ENCODE data around the gene EFCAB7.

DNA sequence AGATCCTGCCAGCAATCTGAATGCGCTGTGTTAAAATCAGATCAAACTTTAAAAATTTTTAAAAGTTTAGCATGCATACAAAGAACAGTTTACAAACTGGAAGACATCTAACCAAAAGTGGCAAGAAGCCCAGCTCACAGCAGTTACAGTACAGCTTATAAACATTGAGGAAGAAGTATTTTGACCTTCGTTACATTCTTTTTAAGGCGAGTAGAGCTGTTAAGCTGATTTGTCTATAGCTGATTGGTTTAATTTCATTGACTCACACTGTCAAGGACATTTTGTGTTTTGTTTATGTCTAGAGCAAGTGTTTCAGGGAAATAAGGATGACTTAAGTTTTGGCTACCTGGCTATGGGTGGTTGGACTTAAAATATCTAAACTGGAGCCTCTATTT is 66.8 kb downstream of the EFCAB7 start:
- TF ChIP-seq, protein P1, sequence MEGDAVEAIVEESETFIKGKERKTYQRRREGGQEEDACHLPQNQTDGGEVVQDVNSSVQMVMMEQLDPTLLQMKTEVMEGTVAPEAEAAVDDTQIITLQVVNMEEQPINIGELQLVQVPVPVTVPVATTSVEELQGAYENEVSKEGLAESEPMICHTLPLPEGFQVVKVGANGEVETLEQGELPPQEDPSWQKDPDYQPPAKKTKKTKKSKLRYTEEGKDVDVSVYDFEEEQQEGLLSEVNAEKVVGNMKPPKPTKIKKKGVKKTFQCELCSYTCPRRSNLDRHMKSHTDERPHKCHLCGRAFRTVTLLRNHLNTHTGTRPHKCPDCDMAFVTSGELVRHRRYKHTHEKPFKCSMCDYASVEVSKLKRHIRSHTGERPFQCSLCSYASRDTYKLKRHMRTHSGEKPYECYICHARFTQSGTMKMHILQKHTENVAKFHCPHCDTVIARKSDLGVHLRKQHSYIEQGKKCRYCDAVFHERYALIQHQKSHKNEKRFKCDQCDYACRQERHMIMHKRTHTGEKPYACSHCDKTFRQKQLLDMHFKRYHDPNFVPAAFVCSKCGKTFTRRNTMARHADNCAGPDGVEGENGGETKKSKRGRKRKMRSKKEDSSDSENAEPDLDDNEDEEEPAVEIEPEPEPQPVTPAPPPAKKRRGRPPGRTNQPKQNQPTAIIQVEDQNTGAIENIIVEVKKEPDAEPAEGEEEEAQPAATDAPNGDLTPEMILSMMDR (IDR thresholded peaks at IDR 0.05), result no peak
- TF ChIP-seq, protein P2, sequence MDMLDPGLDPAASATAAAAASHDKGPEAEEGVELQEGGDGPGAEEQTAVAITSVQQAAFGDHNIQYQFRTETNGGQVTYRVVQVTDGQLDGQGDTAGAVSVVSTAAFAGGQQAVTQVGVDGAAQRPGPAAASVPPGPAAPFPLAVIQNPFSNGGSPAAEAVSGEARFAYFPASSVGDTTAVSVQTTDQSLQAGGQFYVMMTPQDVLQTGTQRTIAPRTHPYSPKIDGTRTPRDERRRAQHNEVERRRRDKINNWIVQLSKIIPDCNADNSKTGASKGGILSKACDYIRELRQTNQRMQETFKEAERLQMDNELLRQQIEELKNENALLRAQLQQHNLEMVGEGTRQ (CRISPR knock-in tag; IDR thresholded peaks at IDR 0.05), result no peak
- no peak for TF ChIP-seq FOXP1 (CRISPR knock-in tag; IDR thresholded peaks at IDR 0.05; ENCODE audit: borderline replicate concordance)
- TF ChIP-seq ZNF423 (CRISPR knock-in tag; IDR thresholded peaks at IDR 0.05), result no peak
- no peak for TF ChIP-seq RORB (CRISPR knock-in tag; IDR thresholded peaks at IDR 0.05)
- TF ChIP-seq, protein P3, sequence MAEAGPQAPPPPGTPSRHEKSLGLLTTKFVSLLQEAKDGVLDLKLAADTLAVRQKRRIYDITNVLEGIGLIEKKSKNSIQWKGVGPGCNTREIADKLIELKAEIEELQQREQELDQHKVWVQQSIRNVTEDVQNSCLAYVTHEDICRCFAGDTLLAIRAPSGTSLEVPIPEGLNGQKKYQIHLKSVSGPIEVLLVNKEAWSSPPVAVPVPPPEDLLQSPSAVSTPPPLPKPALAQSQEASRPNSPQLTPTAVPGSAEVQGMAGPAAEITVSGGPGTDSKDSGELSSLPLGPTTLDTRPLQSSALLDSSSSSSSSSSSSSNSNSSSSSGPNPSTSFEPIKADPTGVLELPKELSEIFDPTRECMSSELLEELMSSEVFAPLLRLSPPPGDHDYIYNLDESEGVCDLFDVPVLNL (CRISPR knock-in tag; IDR thresholded peaks at IDR 0.05; ENCODE audit: borderline replicate concordance, low read depth), result no peak
- TF ChIP-seq SP1 (CRISPR knock-in tag; conservative IDR thresholded peaks at IDR 0.05), result no peak
- no peak for TF ChIP-seq ZNF416 (CRISPR knock-in tag; IDR thresholded peaks at IDR 0.05)
